ENCODE data around the gene DENND2D. TPM values are rescaled to one million over a fixed set of nuclear protein-coding genes. Genes with fewer than 3 reads are reported as not detected.

DENND2D gene
- total RNA-seq, 2 experiments from 2014 or later, result 60.7 to 62.0 TPM

- H3K27me3 ChIP-seq (ENCODE audit: control insufficient read depth in 1 of 2, insufficient read depth in 2 of 2, low read length in 2 of 2), result no peaks in the 10 kb centered on the region
- H3K27ac ChIP-seq (ENCODE audit: low read depth in 1 of 2, low read length in 2 of 2), result peak overlapping the region; percentile 76 to 88
- POLR2A ChIA-PET, result interaction anchor here (0.8 to 22.0 kb wide), 14 partner anchors 8 to 428 kb away, joined by 3 to 756 read pairs (median 7); partner anchors contain the start of genes CD53, CEPT1, CHI3L2 and DENND2D
- no peak for TF ChIP-seq CTCF (IDR thresholded peaks at IDR 0.05)
- no peaks in the 10 kb centered on the region for H3K36me3 ChIP-seq (ENCODE audit: insufficient read depth, low read length)
- DNase-seq (peak in 11 of 14 experiments; percentile 37 to 69 (median 54)), ATAC-seq (ENCODE audit: poor library complexity) (peak; percentile 44)
- H3K9me3 ChIP-seq (ENCODE audit: control insufficient read depth in 1 of 2, insufficient read depth in 1 of 2, low read length in 2 of 2), result no peaks in the 10 kb centered on the region
- no peak overlapping the region for H3K4me3 ChIP-seq (ENCODE audit: low read length)
- H3K4me1 ChIP-seq (ENCODE audit: insufficient read depth, low read length), result peaks cover 76% of the 10 kb centered on the region
- H3K27me3 Mint-ChIP-seq, result peaks cover 5% of the 10 kb centered on the region
- peaks cover 13% of the 10 kb centered on the region for H3K9me3 Mint-ChIP-seq
- peak overlapping the region; percentile 98 for H3K27ac Mint-ChIP-seq
- H3K4me3 Mint-ChIP-seq, result peak overlapping the region; percentile 80
- intact Hi-C loops (cut with DNase I, micrococcal nuclease), result loop anchor here (5.0 to 10.0 kb wide), 4 partner anchors 73 to 400 kb away; partner anchors contain the start of genes CEPT1 (in 1 of the 2), DRAM2 (in 1 of the 2), LRIF1 (in 1 of the 2) and RAP1A (in 1 of the 2)
- peaks cover 94% of the 10 kb centered on the region for H3K4me1 Mint-ChIP-seq (ENCODE audit: low read depth)
- CTCF ChIA-PET, result interaction anchor here (1.1 to 10.9 kb wide), 4 partner anchors 8 to 16 kb away, joined by 4 to 135 read pairs (median 7); partner anchors contain the start of gene DENND2D
- H3K36me3 Mint-ChIP-seq (ENCODE audit: low read depth), result peaks cover 26% of the 10 kb centered on the region
These were observed 14.4 kb upstream of the DENND2D start for GRCh38 chr1:111214884-111215283.

- Histone ChIP-seq H3K36me3 (ENCODE audit: insufficient read depth, low read length) (no peaks in the 10 kb centered on the region), H3K4me1 (ENCODE audit: insufficient read depth, low read length) (peaks cover 69% of the 10 kb centered on the region), H3K27ac (ENCODE audit: low read depth in 1 of 2, low read length in 2 of 2) (peak overlapping the region; percentile 76 to 88), H3K27me3 (ENCODE audit: control insufficient read depth in 1 of 2, insufficient read depth in 2 of 2, low read length in 2 of 2) (no peaks in the 10 kb centered on the region), H3K9me3 (ENCODE audit: control insufficient read depth in 1 of 2, insufficient read depth in 1 of 2, low read length in 2 of 2) (no peaks in the 10 kb centered on the region), H3K4me3 (ENCODE audit: low read length) (no peak overlapping the region)
- H3K27ac Mint-ChIP-seq, result peak overlapping the region; percentile 98
- H3K36me3 Mint-ChIP-seq (ENCODE audit: low read depth), result peaks cover 23% of the 10 kb centered on the region
- H3K4me1 Mint-ChIP-seq (ENCODE audit: low read depth), result peaks cover 94% of the 10 kb centered on the region
- peaks cover 13% of the 10 kb centered on the region for H3K9me3 Mint-ChIP-seq
- H3K27me3 Mint-ChIP-seq, result peaks cover 5% of the 10 kb centered on the region
- peak overlapping the region; percentile 80 for H3K4me3 Mint-ChIP-seq
- no peak for ATAC-seq (ENCODE audit: poor library complexity)
- peak in 1 of 14 experiments; percentile 12 for DNase-seq
- POLR2A ChIA-PET, result interaction anchor here (0.8 to 22.0 kb wide), 11 partner anchors 7 to 427 kb away, joined by 3 to 756 read pairs (median 12); partner anchors contain the start of genes CEPT1, CHI3L2, DENND2D and DRAM2
- CTCF ChIA-PET, result interaction anchor here (1.1 to 10.9 kb wide), 2 partner anchors 8 to 15 kb away, joined by 4 to 135 read pairs; partner anchors contain the start of gene DENND2D
- no peak for TF ChIP-seq CTCF (IDR thresholded peaks at IDR 0.05)
- intact Hi-C loops (cut with DNase I, micrococcal nuclease), result loop anchor here in 1 of 2 experiments (10.0 kb wide), 1 partner anchor 401 kb away; the partner anchor contains the start of gene RAP1A
These were observed 13.8 kb upstream of the DENND2D start for GRCh38 chr1:111214074-111214801.

- no peak overlapping the region for H3K27ac ChIP-seq (ENCODE audit: low read depth in 1 of 2, low read length in 2 of 2)
- no peak overlapping the region for H3K4me3 ChIP-seq (ENCODE audit: low read length)
- Mint-ChIP-seq H3K4me1 (ENCODE audit: low read depth) (peaks cover 93% of the 10 kb centered on the region), H3K27me3 (peaks cover 5% of the 10 kb centered on the region), H3K9me3 (peaks cover 10% of the 10 kb centered on the region), H3K27ac (peak overlapping the region; percentile 98), H3K36me3 (ENCODE audit: low read depth) (peaks cover 23% of the 10 kb centered on the region), H3K4me3 (peak overlapping the region; percentile 80)
- intact Hi-C loops (cut with DNase I, micrococcal nuclease), result loop anchor here in 1 of 2 experiments (10.0 kb wide), 1 partner anchor 401 kb away; the partner anchor contains the start of gene RAP1A
- H3K9me3 ChIP-seq (ENCODE audit: control insufficient read depth in 1 of 2, insufficient read depth in 1 of 2, low read length in 2 of 2), result no peaks in the 10 kb centered on the region
- peaks cover 65% of the 10 kb centered on the region for H3K4me1 ChIP-seq (ENCODE audit: insufficient read depth, low read length)
- no peak for TF ChIP-seq CTCF (IDR thresholded peaks at IDR 0.05)
- no peak for ATAC-seq (ENCODE audit: poor library complexity)
- H3K36me3 ChIP-seq (ENCODE audit: insufficient read depth, low read length), result no peaks in the 10 kb centered on the region
- ChIA-PET POLR2A (interaction anchor here (1.3 to 22.0 kb wide), 3 partner anchors 14 to 426 kb away, joined by 4 to 756 read pairs (median 99); partner anchors contain the start of genes CHI3L2 and DENND2D), CTCF (interaction anchor here (10.9 kb wide), 1 partner anchor 14 kb away, joined by 135 read pairs; the partner anchor contains the start of gene DENND2D)
- peak in 4 of 14 experiments; percentile 57 to 66 (median 64) for DNase-seq
- no peaks in the 10 kb centered on the region for H3K27me3 ChIP-seq (ENCODE audit: control insufficient read depth in 1 of 2, insufficient read depth in 2 of 2, low read length in 2 of 2)
These were observed 13.0 kb upstream of the DENND2D start for GRCh38 chr1:111213412-111213811.
